B cell (primary cell): ENCODE data around the gene RAPGEF6.

Experiments used
- EZH2 ChIP-seq: IDR thresholded peaks from 2 replicates; pipeline ENCODE4 v1.6.1; 2012; ENCODE audit warnings: borderline replicate concordance, low read depth, mild to moderate bottlenecking, moderate library complexity, low read length; ENCODE audit not compliant: insufficient read depth, poor library complexity, severe bottlenecking
- TF ChIP-seq, protein P1 (sequence below): fragments of 200-600 bp; IDR thresholded peaks from one replicate; pipeline ENCODE4 v1.8.0; 2022; ENCODE audit warnings: antibody characterized with exemption, mild to moderate bottlenecking

DNA sequence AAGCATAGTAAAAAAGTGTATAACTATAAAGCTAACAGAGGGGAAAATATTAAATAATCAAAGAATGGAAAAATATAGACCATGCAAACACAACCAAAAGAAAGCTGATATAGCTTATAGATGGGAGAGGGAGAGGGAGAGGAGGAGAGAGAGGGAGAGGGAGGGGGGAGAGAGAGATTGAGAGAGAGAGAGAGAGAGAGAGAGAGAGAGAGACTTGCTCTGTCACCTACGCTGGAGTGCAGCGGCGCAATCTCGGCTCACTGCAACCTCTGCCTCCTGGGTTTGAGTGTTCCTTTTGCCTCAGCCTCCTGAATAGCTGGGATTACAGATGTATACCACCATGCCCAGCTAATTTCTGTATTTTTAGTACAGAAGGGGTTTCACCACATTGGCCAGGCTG, 110.6 kb downstream of the RAPGEF6 start:
- TF ChIP-seq, protein P1, sequence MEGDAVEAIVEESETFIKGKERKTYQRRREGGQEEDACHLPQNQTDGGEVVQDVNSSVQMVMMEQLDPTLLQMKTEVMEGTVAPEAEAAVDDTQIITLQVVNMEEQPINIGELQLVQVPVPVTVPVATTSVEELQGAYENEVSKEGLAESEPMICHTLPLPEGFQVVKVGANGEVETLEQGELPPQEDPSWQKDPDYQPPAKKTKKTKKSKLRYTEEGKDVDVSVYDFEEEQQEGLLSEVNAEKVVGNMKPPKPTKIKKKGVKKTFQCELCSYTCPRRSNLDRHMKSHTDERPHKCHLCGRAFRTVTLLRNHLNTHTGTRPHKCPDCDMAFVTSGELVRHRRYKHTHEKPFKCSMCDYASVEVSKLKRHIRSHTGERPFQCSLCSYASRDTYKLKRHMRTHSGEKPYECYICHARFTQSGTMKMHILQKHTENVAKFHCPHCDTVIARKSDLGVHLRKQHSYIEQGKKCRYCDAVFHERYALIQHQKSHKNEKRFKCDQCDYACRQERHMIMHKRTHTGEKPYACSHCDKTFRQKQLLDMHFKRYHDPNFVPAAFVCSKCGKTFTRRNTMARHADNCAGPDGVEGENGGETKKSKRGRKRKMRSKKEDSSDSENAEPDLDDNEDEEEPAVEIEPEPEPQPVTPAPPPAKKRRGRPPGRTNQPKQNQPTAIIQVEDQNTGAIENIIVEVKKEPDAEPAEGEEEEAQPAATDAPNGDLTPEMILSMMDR: no peak
- no peak for TF ChIP-seq EZH2
